MG63 (cell line): Measurements from ENCODE around the gene LSP1. TPM values are rescaled to one million over a fixed set of nuclear protein-coding genes. Genes with fewer than 3 reads are reported as not detected.

Source experiments
- DNase-seq: peaks from one replicate; pipeline ENCODE4 v3.0.0-alpha.2; 2020
- H3K27me3 ChIP-seq: fragments of 250-450 bp; sonication (Bioruptor Pico); 2 replicates; pipeline ENCODE4 v1.5.1; 2020; ENCODE audit warnings: mild to moderate bottlenecking, moderate library complexity
- H3K36me3 ChIP-seq: fragments of 250-450 bp; sonication (Bioruptor Pico); 2 replicates; pipeline ENCODE4 v1.5.1; 2020; ENCODE audit warnings: mild to moderate bottlenecking, moderate library complexity
- H3K4me3 ChIP-seq: fragments of 250-450 bp; sonication (Bioruptor Pico); 2 replicates; pipeline ENCODE4 v1.5.1; 2020; ENCODE audit warnings: mild to moderate bottlenecking, moderate library complexity
- H3K9me3 ChIP-seq: fragments of 250-450 bp; sonication (Bioruptor Pico); 2 replicates; pipeline ENCODE4 v1.5.1; 2020; ENCODE audit warnings: mild to moderate bottlenecking, moderate library complexity
- total RNA-seq: library from RNA; depleted of rRNA; stranded (reverse); fragments of >200 nt; shearing (Covaris generic); gene quantifications from 2 replicates; pipeline ENCODE4 v1.2.3, GENCODE V29; 2014; ENCODE audit warnings: low replicate concordance

LSP1 gene
- total RNA-seq, 1 experiment from 2014 or later = 66.6 TPM

DNA sequence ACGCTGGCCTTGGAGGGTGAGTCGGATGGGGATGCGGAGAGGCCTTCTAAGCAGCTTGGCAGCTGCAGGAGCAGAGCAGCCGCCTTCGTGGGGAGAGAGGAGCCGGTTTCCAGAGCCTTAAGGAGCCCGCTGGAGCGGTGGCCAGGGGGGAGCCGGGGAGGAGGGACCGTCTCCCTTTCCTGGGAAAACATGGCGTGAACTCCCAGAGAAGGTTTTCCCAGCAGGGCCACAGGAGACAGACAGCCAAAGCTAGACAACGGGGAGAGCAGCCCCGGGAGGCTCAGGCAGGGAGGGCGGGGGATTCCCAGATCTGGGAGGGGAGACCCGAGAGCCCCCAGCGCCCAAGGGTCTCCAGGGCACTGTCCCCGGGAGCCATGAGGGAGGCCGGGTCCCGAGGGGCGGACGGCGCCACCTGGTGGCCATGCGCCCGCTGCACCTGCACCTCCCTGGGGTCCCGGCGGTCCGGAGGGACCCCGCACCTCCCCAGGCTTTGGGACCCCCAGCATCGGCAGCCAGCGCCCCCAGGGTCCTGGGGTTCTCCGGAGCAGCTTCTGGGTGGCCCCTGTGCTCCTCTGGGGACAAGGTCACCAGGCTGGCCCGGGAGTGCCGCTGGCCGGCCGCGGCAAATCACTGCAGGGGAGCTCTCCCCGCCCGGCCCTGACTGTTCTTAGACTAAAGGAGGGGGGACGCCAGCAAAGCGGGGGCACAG, 20.5 kb upstream of the LSP1 start:
- H3K4me3 ChIP-seq = no peak overlapping the region
- no peaks in the 10 kb centered on the region for H3K36me3 ChIP-seq
- DNase-seq = peak; percentile 40
- H3K9me3 ChIP-seq = no peaks in the 10 kb centered on the region
- no peaks in the 10 kb centered on the region for H3K27me3 ChIP-seq

DNA sequence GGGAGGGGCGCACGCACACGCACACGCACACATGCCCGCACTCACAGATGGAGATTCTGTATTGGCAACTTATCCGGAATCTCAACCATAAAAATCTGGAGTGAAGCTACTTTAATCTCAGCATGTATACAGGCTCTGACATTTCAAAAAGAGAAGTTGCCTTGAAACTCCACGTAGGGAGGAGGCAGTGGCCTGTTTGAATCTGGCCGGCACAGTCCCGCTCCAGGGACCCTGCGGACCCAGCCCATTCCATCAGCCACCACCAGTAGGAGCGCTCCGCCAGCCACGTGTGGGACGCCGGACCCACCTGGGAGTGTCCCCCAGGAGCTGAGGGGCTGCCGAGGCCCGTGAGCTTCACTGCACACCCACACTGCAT, 20.0 kb upstream of the LSP1 start:
- DNase-seq = no peak
- Histone ChIP-seq H3K36me3 (no peaks in the 10 kb centered on the region), H3K9me3 (no peaks in the 10 kb centered on the region), H3K4me3 (no peak overlapping the region), H3K27me3 (no peaks in the 10 kb centered on the region)

DNA sequence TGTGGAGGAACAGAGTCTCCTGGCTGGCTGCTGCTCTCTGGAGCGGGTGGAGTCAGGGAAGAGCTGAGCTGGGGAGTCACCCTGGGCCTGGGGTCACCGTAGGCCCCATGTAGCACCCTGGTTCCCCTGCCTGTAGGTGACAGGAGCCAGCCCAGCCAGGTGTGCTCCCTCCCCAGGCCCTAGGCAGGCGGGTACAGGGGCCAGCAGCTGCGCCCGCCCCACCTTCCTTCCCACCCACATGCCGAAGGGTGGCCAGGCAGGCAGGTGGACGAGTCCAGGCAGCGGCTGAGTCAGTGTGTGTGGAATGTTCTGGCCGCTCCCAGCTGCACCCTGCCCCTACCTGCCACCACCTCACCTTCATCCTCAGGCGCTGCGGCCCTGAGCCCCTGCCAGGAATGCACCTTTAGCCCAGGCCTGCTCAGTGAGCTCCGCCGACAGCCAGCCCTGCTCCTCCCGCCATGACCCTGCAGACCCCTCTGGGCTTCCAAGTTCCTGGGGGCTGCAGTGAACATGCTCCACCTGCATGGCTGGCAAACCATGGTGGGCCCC, 18.7 kb upstream of the LSP1 start:
- H3K9me3 ChIP-seq = no peaks in the 10 kb centered on the region
- no peaks in the 10 kb centered on the region for H3K27me3 ChIP-seq
- no peak for DNase-seq
- no peaks in the 10 kb centered on the region for H3K36me3 ChIP-seq
- no peak overlapping the region for H3K4me3 ChIP-seq

- Histone ChIP-seq H3K27me3 (no peaks in the 10 kb centered on the region), H3K36me3 (no peaks in the 10 kb centered on the region), H3K9me3 (no peaks in the 10 kb centered on the region), H3K4me3 (no peak within 1 kb of the TSS)
- DNase-seq = peak; percentile 25
Observed at GRCh38 chr11:1834779-1835670, 17.9 kb upstream of the LSP1 start, which contains the start of gene SYT8. SYT8 (plus strand) TSS chr11:1834990; CDS start chr11:1835106, 116 bp downstream.

- DNase-seq = no peak
- no peaks in the 10 kb centered on the region for H3K27me3 ChIP-seq
- no peak overlapping the region for H3K4me3 ChIP-seq
- H3K36me3 ChIP-seq = no peaks in the 10 kb centered on the region
- H3K9me3 ChIP-seq = no peaks in the 10 kb centered on the region
Observed at GRCh38 chr11:1835671-1836010, 17.2 kb upstream of the LSP1 start.

GRCh38 chr11:1836011-1836945, 16.6 kb upstream of the LSP1 start:
- Histone ChIP-seq H3K4me3 (no peak overlapping the region), H3K36me3 (no peaks in the 10 kb centered on the region), H3K9me3 (no peaks in the 10 kb centered on the region), H3K27me3 (no peaks in the 10 kb centered on the region)
- no peak for DNase-seq

- Histone ChIP-seq H3K4me3 (no peak overlapping the region), H3K27me3 (no peaks in the 10 kb centered on the region), H3K36me3 (no peaks in the 10 kb centered on the region), H3K9me3 (no peaks in the 10 kb centered on the region)
- DNase-seq = peak; percentile 54
Observed at GRCh38 chr11:1837171-1838076, 15.5 kb upstream of the LSP1 start.

GRCh38 chr11:1838077-1838425, 14.8 kb upstream of the LSP1 start:
- H3K9me3 ChIP-seq = no peaks in the 10 kb centered on the region

DNA sequence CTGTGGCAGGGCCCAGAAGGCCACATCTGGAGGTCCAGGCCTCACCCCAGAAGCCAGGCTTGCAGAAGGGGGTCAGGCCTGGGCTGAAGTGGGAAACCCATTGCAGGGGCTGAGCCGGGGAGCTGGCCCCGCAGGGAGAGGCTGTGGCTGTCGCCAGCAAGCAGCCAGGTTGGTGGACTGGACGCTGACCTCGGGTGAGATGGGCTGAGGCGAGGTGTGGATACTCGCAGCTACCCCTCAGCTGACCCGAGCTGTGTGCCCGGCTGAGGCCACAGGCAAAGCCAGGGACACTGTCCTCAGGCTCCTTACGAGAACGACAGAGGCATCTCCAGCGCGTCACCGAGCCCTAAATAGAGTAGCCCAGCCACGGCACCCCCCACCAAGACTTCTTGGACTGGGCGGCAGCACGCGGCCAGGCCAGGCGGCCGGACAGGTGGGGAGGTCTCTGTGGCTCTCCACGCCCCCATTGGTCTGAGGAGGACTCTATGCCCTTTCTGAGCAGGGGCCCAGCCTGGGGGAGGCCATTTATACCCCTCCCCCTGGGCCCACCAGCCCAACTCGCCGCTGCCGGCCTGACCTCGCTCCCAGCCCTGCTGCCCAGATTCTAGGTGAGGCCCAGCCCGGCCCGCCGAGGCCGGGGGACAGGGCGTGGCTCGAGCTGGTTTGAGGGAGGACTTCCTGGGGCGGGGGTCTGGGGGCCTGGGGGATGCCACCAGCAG, 14.3 kb upstream of the LSP1 start, which contains the start of gene TNNI2:
TSS of gene TNNI2 (plus strand) at position 556 of the 719 bp plus-strand sequence. CDS start 716 bp downstream, outside the sequence.
- Histone ChIP-seq H3K27me3 (no peaks in the 10 kb centered on the region), H3K4me3 (no peak within 1 kb of the TSS), H3K9me3 (no peaks in the 10 kb centered on the region), H3K36me3 (no peaks in the 10 kb centered on the region)
- DNase-seq = no peak

More at GRCh38 chr11:1838077-1838425, 14.8 kb upstream of the LSP1 start:
- H3K27me3 ChIP-seq = no peaks in the 10 kb centered on the region
- no peaks in the 10 kb centered on the region for H3K36me3 ChIP-seq
- no peak overlapping the region for H3K4me3 ChIP-seq
- DNase-seq = no peak

DNA sequence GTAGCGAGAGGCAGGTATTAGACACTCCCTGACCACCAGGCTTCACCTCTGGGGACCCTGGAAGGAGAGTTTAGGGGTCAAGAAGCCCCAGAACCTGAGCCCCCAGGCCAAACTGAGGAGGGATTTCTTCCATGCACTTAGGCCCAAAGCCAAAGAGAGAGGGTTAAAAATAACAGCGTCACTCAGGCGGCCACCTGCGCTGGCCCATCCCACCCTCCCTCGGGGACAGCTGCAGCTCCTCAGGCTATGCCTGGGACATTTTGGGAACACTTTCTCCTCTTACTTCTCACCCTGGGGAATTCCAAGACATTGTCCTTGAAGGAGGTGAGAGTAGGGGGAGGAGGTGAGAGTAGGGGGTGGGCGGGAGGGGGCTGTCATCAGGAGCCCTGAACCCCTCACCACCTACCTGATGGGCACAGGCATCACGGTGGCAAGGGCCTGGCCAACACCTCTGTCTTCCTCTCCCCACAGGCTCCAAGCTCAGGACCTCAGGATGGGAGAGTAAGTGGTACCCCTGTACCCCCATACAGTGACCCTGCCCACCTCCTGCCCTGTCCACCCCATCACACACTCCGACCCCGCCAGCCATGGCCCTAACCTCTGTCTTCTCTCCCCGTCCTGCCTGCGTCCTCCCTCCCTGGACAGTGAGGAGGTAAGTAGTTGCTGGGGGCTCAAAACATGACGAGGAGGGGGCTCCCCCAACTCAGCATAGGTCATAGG, 13.5 kb upstream of the LSP1 start:
- Histone ChIP-seq H3K36me3 (no peaks in the 10 kb centered on the region), H3K9me3 (no peaks in the 10 kb centered on the region), H3K27me3 (no peaks in the 10 kb centered on the region), H3K4me3 (no peak overlapping the region)
- no peak for DNase-seq

DNA sequence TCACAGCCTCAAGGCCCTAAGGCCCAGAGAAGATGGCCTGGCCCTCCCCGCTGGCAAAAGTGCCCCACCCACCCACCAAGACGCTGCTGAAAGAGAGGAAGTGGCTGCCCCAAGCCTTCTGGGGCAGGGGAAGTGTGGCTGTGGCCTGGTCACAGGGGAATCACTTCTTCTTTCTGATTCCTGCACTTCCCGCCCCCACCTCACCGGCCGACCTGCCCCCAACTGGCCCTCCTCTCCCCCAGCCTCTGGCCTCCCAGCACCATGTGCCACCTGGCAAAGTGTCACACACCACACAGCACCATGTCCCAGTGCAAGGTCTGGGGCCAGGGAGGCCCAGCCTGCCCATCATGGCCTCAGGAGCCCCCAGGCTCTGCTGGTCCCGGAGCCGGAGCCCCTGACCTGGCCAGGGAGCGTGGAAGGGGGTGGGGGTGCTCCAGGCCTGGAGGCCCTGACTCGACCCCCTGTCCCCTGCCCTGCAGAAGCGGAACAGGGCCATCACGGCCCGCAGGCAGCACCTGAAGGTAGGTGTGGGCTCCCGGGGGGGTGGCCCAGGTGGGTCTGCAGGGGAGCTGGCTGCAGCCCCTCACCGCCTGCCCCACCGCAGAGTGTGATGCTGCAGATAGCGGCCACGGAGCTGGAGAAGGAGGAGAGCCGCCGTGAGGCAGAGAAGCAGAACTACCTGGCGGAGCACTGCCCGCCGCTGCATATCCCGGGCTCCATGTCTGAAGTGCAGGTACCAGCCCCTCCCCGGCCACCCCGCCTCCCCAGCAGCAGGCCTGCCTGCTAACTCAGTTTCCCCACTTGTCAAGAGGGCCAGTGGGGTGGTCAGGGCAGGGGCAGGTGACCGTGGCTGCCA, 12.7 kb upstream of the LSP1 start:
- no peak for DNase-seq
- no peaks in the 10 kb centered on the region for H3K9me3 ChIP-seq
- H3K36me3 ChIP-seq = no peaks in the 10 kb centered on the region
- H3K4me3 ChIP-seq = no peak overlapping the region
- no peaks in the 10 kb centered on the region for H3K27me3 ChIP-seq

DNA sequence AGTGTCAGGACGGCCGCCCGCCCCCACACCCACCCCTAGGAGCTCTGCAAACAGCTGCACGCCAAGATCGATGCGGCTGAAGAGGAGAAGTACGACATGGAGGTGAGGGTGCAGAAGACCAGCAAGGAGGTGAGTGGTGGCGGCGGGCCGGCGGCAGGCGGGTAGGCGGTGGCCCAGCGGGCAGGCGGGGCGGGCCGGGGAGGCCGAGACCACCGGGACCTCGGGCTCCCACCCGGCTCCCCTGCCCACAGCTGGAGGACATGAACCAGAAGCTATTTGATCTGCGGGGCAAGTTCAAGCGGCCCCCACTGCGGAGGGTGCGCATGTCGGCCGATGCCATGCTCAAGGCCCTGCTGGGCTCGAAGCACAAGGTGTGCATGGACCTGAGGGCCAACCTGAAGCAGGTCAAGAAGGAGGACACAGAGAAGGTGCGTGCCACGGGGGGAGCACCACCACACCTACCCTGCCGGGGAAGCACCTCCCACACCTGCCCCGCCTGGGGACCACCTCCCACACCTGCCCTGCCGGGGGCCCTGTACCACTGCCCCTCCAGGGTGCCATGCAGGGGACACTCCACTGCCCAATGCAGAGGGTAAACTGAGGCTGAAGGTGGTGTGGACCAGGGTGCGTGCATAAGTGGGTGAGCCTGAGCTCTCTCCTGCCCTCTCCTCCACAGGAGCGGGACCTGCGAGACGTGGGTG, 12.0 kb upstream of the LSP1 start:
- Histone ChIP-seq H3K4me3 (no peak overlapping the region), H3K36me3 (no peaks in the 10 kb centered on the region), H3K9me3 (no peaks in the 10 kb centered on the region), H3K27me3 (no peaks in the 10 kb centered on the region)
- no peak for DNase-seq

DNA sequence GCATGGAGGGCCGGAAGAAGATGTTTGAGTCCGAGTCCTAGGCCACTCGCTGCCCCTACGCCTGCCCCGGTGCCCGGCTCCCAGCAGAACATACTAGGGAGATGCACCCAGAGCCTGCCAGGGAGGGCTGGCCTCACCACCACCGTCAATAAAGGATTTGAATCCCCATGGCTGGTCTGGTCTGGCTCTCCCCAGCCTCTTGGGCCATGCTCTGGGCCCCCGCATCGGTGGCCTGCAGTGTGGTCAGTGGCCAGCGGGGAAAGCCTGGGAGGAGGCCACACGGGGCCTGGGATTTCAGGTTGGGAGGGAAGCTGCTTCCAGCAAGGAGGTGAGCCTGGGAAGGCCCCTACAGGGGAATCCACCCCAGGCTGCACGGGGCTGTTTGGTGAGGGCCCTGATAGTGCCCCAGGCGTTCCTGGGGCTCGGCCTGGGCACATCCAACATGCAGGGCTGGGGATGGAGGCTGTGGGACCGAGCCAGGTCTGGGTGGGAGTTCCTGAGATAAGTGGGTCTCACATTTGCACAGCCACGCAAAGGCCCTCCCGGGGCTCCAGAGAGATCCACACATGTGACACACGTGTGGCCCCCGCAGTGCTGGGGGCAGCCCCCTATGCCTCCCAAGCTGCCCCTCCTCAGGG, 11.3 kb upstream of the LSP1 start:
- Histone ChIP-seq H3K4me3 (no peak overlapping the region), H3K27me3 (no peaks in the 10 kb centered on the region), H3K9me3 (no peaks in the 10 kb centered on the region), H3K36me3 (no peaks in the 10 kb centered on the region)
- no peak for DNase-seq
